H1 (cell line): ENCODE results near the gene MAP1A. TPM values are rescaled to one million over a fixed set of nuclear protein-coding genes. Genes with fewer than 3 reads are reported as not detected.

Experiments used
- CTCF ChIA-PET: fragments of 300-600 bp; sonication (Branson Sonifier 250); formaldehyde crosslinking; loops from one replicate; lab custom pipeline; 2021; ENCODE audit not compliant: partially characterized antibody; lab: Charles Lee
- POLR2A ChIA-PET: fragments of 300-600 bp; sonication (Branson Sonifier 250); formaldehyde crosslinking; loops from one replicate; lab custom pipeline; 2021; ENCODE audit warnings: inconsistent platforms; ENCODE audit not compliant: partially characterized antibody; lab: Charles Lee
- DNase-seq, 2 experiments: peaks; one replicate each; pipeline versions ENCODE4 v3.0.0 to v3.0.0-alpha.2; 2010 to 2022; ENCODE audit warnings: low spot score in 2 of 2, low read depth in 1 of 2, mixed read lengths in 1 of 2
- FAIRE-seq: peaks from 2 replicates; lab custom pipeline; 2011; peaks lifted over from hg19 to GRCh38; lab: Jason Lieb, UNC
- H2AFZ ChIP-seq: 2 replicates; pipeline ENCODE4 v1.8.1; 2012; ENCODE audit warnings: low read length, inconsistent platforms
- H2AK5ac ChIP-seq: 2 replicates; pipeline ENCODE4 v1.6.1; 2013; ENCODE audit warnings: low read depth, low read length
- H2BK120ac ChIP-seq: replicated peaks from 2 replicates; pipeline ENCODE3; 2013; ENCODE audit warnings: low read depth, low read length, inconsistent platforms
- H2BK12ac ChIP-seq: 2 replicates; pipeline ENCODE4 v1.6.1; 2013; ENCODE audit warnings: low read depth, low read length
- H2BK15ac ChIP-seq: 2 replicates; pipeline ENCODE4 v1.6.1; 2013; ENCODE audit warnings: low read length
- H2BK20ac ChIP-seq: 2 replicates; pipeline ENCODE4 v1.6.1; 2013; ENCODE audit warnings: low read length
- H2BK5ac ChIP-seq: 2 replicates; pipeline ENCODE4 v1.6.1; 2013; ENCODE audit warnings: low read depth, low read length
- H3K14ac ChIP-seq: 2 replicates; pipeline ENCODE4 v1.6.1; 2013; ENCODE audit warnings: inconsistent platforms; ENCODE audit not compliant: insufficient read length
- H3K18ac ChIP-seq: 2 replicates; pipeline ENCODE4 v1.6.1; 2013; ENCODE audit warnings: low read length; ENCODE audit errors: extremely low read depth
- H3K23ac ChIP-seq: 2 replicates; pipeline ENCODE4 v1.6.1; 2013; ENCODE audit warnings: inconsistent platforms; ENCODE audit not compliant: insufficient read length
- H3K23me2 ChIP-seq: 2 replicates; pipeline ENCODE4 v1.6.1; 2013; ENCODE audit warnings: low read depth, low read length
- H3K27ac ChIP-seq: 2 replicates; pipeline ENCODE4 v1.6.1; 2011; ENCODE audit warnings: low read depth, low read length, inconsistent platforms
- H3K27me3 ChIP-seq, 4 experiments: replicated peaks in 1 of 4; 1 replicate in 1 of 4; 2 replicates in 3 of 4; pipeline versions ENCODE4 v1.6.1 to v1.8.1; 2011 to 2013; ENCODE audit warnings: low read length in 3 of 4, mild to moderate bottlenecking in 3 of 4, inconsistent platforms in 2 of 4, mixed read lengths in 2 of 4, moderate library complexity in 1 of 4; ENCODE audit not compliant: control insufficient read depth in 3 of 4, insufficient read depth in 3 of 4; ENCODE audit errors: extremely low read depth in 1 of 4
- H3K36me3 ChIP-seq, 4 experiments: 2 replicates each; pipeline versions ENCODE4 v1.6.1 to v1.8.1; 2011 to 2013; ENCODE audit warnings: mild to moderate bottlenecking in 4 of 4, low read length in 3 of 4, moderate library complexity in 2 of 4, control low read depth in 1 of 4, inconsistent platforms in 1 of 4; ENCODE audit not compliant: insufficient read depth in 4 of 4, control insufficient read depth in 2 of 4
- H3K4ac ChIP-seq: replicated peaks from 2 replicates; pipeline ENCODE3; 2013; ENCODE audit warnings: low read length, low read depth, mixed read lengths, inconsistent platforms; ENCODE audit not compliant: insufficient read length
- H3K4me1 ChIP-seq, 4 experiments: replicated peaks in 1 of 4; 1 replicate in 1 of 4; 2 replicates in 3 of 4; pipeline versions ENCODE4 v1.6.1 to v1.8.1; 2011 to 2013; ENCODE audit warnings: low read length in 3 of 4, inconsistent platforms in 2 of 4, mixed read lengths in 1 of 4; ENCODE audit not compliant: insufficient read depth in 4 of 4, control insufficient read depth in 3 of 4
- H3K4me2 ChIP-seq, 2 experiments: 2 replicates each; pipeline versions ENCODE4 v1.6.1 to v1.8.1; 2011 to 2013; ENCODE audit warnings: low read depth in 2 of 2, low read length in 2 of 2, control low read depth in 1 of 2, inconsistent platforms in 1 of 2, mild to moderate bottlenecking in 1 of 2; ENCODE audit not compliant: insufficient read depth in 1 of 2
- H3K4me3 ChIP-seq, 4 experiments: fragments of 200-600, 300-600 bp in 1 of 4; sonication (generic), shearing (Covaris generic), sonication (Bioruptor Twin) in 1 of 4; 2 replicates each; pipeline versions ENCODE4 v1.5.1 to v1.8.1; 2011 to 2016; ENCODE audit warnings: low read length in 4 of 4, low read depth in 3 of 4, control low read depth in 2 of 4, inconsistent platforms in 2 of 4, mild to moderate bottlenecking in 2 of 4, mixed read lengths in 1 of 4, moderate library complexity in 1 of 4; ENCODE audit not compliant: insufficient read depth in 2 of 4; ENCODE audit errors: extremely low read depth in 1 of 4
- H3K56ac ChIP-seq: replicated peaks from 2 replicates; pipeline ENCODE3; 2013; ENCODE audit warnings: low read depth, mild to moderate bottlenecking, mixed read lengths, low read length, inconsistent platforms; ENCODE audit not compliant: insufficient read length
- H3K79me1 ChIP-seq: 2 replicates; pipeline ENCODE4 v1.6.1; 2013; ENCODE audit warnings: low read depth, low read length, control low read depth
- H3K79me2 ChIP-seq, 2 experiments: 2 replicates each; pipeline versions ENCODE4 v1.6.1 to v1.8.1; 2012 to 2013; ENCODE audit warnings: low read length in 2 of 2, mild to moderate bottlenecking in 2 of 2, inconsistent platforms in 1 of 2; ENCODE audit not compliant: insufficient read depth in 2 of 2, control insufficient read depth in 1 of 2
- H3K9ac ChIP-seq, 4 experiments: replicated peaks in 1 of 4; 1 replicate in 1 of 4; 2 replicates in 3 of 4; pipeline versions ENCODE4 v1.6.1 to v1.8.1; 2011 to 2013; ENCODE audit warnings: low read depth in 3 of 4, low read length in 3 of 4, control low read depth in 2 of 4, mild to moderate bottlenecking in 2 of 4, moderate library complexity in 2 of 4, inconsistent platforms in 1 of 4; ENCODE audit errors: extremely low read depth in 1 of 4
- H3K9me3 ChIP-seq, 2 experiments: 2 replicates each; pipeline versions ENCODE4 v1.6.1 to v1.8.1; 2012 to 2013; ENCODE audit warnings: mild to moderate bottlenecking in 2 of 2, moderate library complexity in 2 of 2, control low read depth in 1 of 2, inconsistent platforms in 1 of 2, low read depth in 1 of 2, low read length in 1 of 2, mixed read lengths in 1 of 2; ENCODE audit not compliant: insufficient read depth in 2 of 2
- H4K20me1 ChIP-seq, 2 experiments: replicated peaks in 1 of 2; 2 replicates each; pipeline versions ENCODE3 to v1.8.1; 2011 to 2013; ENCODE audit warnings: inconsistent platforms in 2 of 2, low read length in 2 of 2, mild to moderate bottlenecking in 1 of 2; ENCODE audit not compliant: insufficient read depth in 2 of 2, control insufficient read depth in 1 of 2
- H4K5ac ChIP-seq: 2 replicates; pipeline ENCODE4 v1.6.1; 2013; ENCODE audit warnings: low read length, low read depth, mixed read lengths, inconsistent platforms; ENCODE audit not compliant: insufficient read length
- H4K8ac ChIP-seq: 2 replicates; pipeline ENCODE4 v1.8.0; 2013; ENCODE audit warnings: mild to moderate bottlenecking, moderate library complexity, low read length, inconsistent platforms; ENCODE audit not compliant: insufficient read depth; ENCODE audit errors: extremely low read depth
- H4K91ac ChIP-seq: replicated peaks from 2 replicates; pipeline ENCODE3; 2013; ENCODE audit warnings: low read length, mixed read lengths, inconsistent platforms; ENCODE audit not compliant: insufficient read length
- BCL11A ChIP-seq, 2 experiments: IDR thresholded peaks; one replicate each; pipeline ENCODE4 v1.6.1; 2011; ENCODE audit warnings: low read depth in 2 of 2, low read length in 2 of 2, mild to moderate bottlenecking in 2 of 2
- CHD2 ChIP-seq: IDR thresholded peaks from 2 replicates; pipeline ENCODE4 v1.6.1; 2012; ENCODE audit warnings: low read length, improper control_type of control experiment
- FOSL1 ChIP-seq: IDR thresholded peaks from 2 replicates; pipeline ENCODE4 v1.6.1; 2011; ENCODE audit warnings: mild to moderate bottlenecking, low read depth, low read length, moderate library complexity; ENCODE audit not compliant: insufficient read depth
- KDM4A ChIP-seq: IDR thresholded peaks from one replicate; pipeline ENCODE4 v1.7.1; 2012; ENCODE audit warnings: low read depth, mild to moderate bottlenecking, moderate library complexity, low read length, inconsistent platforms; ENCODE audit not compliant: severe bottlenecking
- KDM5A ChIP-seq: fragments of 200-600 bp; IDR thresholded peaks from 2 replicates; pipeline ENCODE4 v1.7.1; 2012; ENCODE audit warnings: mild to moderate bottlenecking, low read length, inconsistent platforms, mixed read lengths
- NANOG ChIP-seq: IDR thresholded peaks from 2 replicates; pipeline ENCODE4 v1.6.1; 2011; ENCODE audit warnings: low read length, low read depth, mild to moderate bottlenecking, inconsistent platforms; ENCODE audit not compliant: insufficient read depth, poor library complexity, severe bottlenecking
- POLR2A ChIP-seq, 2 experiments: IDR thresholded peaks; 1 replicate in 1 of 2; 2 replicates in 1 of 2; pipeline ENCODE4 v1.6.1; 2011; ENCODE audit warnings: low read depth in 2 of 2, low read length in 2 of 2, mild to moderate bottlenecking in 2 of 2; ENCODE audit errors: control extremely low read depth in 1 of 2
- SP2 ChIP-seq: IDR thresholded peaks from 2 replicates; pipeline ENCODE4 v1.6.1; 2012; ENCODE audit warnings: mild to moderate bottlenecking, low read length, inconsistent platforms
- TAF7 ChIP-seq: optimal IDR thresholded peaks from 2 replicates; pipeline ENCODE3; 2011; ENCODE audit warnings: low read depth, mild to moderate bottlenecking, inconsistent platforms, low read length, moderate library complexity, borderline replicate concordance
- ZNF274 ChIP-seq: IDR thresholded peaks from 2 replicates; pipeline ENCODE4 v1.7.0; 2012; ENCODE audit warnings: low read length, borderline replicate concordance; ENCODE audit errors: extremely low read depth
- WGBS, 2 experiments: shearing (Covaris generic) in 1 of 2; methylation state at CpG; one replicate each; pipeline versions ENCODE4 v1.1.6 to v1.1.7; 2013 to 2015; ENCODE audit warnings: low lambda C conversion rate in 2 of 2, mixed read lengths in 2 of 2, inconsistent platforms in 1 of 2, low coverage in 1 of 2, missing lambda C conversion rate in 1 of 2; ENCODE audit not compliant: insufficient replicate concordance in 2 of 2, insufficient coverage in 1 of 2, insufficient read length in 1 of 2; ENCODE audit errors: extremely low coverage in 1 of 2, missing lambda C conversion rate in 1 of 2; 5-methylcytosine and 5-hydroxymethylcytosine counted together
- polyA plus RNA-seq, 7 experiments: library from polyadenylated mRNA; depleted of rRNA in 3 of 7; stranded (reverse) in 5 of 7; unstranded in 2 of 7; fragments of >200 nt in 5 of 7; fragments of 200-250 nt in 2 of 7; gene quantifications; 1 replicate in 5 of 7; 2 replicates in 1 of 7; 4 replicates in 1 of 7; pipeline versions ENCODE4 v1.2.1 to v1.2.3, GENCODE V29; 2011 to 2013; ENCODE audit warnings: missing spikeins in 2 of 7, mixed read lengths in 2 of 7
- total RNA-seq: library from RNA; stranded (reverse); fragmentation: NEBNext Ultra II Directional; extraction: Animal tissue kit (Norgen Biotek cat#: 25700); gene quantifications from 2 replicates; pipeline ENCODE4 v1.2.1, GENCODE V29; 2021
- TF ChIP-seq, protein P1 (sequence below): IDR thresholded peaks from 2 replicates; pipeline ENCODE4 v1.6.1; 2012; ENCODE audit warnings: low read length, inconsistent platforms

Gene MAP1A
- total and polyA plus RNA-seq, 2 of the 8 experiments (the other 6 are each of a cell fraction or from before 2014, with no cell fraction given), result 0.80 to 2.4 TPM

DNA sequence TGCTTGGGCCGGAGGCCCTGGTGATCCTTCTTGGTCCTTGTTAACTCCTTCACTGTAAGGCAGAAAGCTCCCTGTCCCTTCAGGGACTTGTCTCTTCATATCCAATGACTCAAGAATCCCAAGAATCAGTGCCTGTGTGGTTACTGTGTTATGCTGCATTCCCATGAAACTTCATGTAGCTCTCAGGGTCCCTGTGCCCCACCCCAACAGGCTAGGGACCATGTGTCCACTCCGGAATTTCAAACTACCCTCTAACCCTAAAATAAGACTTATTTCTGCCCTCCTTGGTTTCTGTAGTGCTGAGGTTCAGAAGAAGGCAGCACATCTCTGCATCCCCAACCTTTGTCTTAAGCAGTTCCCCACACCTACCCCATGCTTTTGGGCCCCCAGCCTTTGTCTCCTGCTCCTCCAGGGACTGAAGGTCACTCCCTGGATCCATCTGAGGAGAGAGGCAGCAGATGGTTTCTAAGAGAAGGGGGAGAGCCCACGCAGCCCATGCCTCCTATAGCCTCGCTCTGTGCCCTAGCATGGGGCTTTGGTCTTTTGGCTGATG is 531 bp upstream of the MAP1A start:
- H2AK5ac ChIP-seq, result no peak overlapping the region
- no peaks in the 10 kb centered on the region for H3K79me2 ChIP-seq
- H2BK12ac ChIP-seq, result peak overlapping the region; percentile 70; the same call in 1 of the 2 replicates
- no peak overlapping the region for H4K91ac ChIP-seq
- no peaks in the 10 kb centered on the region for H4K20me1 ChIP-seq
- no peak overlapping the region for H2BK5ac ChIP-seq
- ChIA-PET POLR2A (interaction anchor here (1.0 to 3.0 kb wide), 3 partner anchors 12 to 25 kb away, joined by 3 to 8 read pairs (median 6); partner anchors contain the start of gene TP53BP1), CTCF (interaction anchor here (0.6 to 9.4 kb wide), 8 partner anchors 9 to 145 kb away, joined by 3 to 121 read pairs (median 8); partner anchors contain the start of gene TP53BP1)
- no peak for DNase-seq
- H3K4me1 ChIP-seq, result peaks cover 11 to 23% (median 13%) of the 10 kb centered on the region in 4 experiments; a peak in 6 of 7 replicates
- no peak overlapping the region for H3K27ac ChIP-seq
- 50% methylated on average over 4 of the region's 4 CpGs; no CpG with 5 or more reads in 1 of the 2 experiments for WGBS, 2 experiments
- H2BK120ac ChIP-seq, result peak overlapping the region; percentile 12
- H3K23ac ChIP-seq, result no peak overlapping the region
- H3K9me3 ChIP-seq, result no peaks in the 10 kb centered on the region
- peak overlapping the region; percentile 24 for H3K18ac ChIP-seq
- H3K36me3 ChIP-seq, result no peaks in the 10 kb centered on the region
- no peak overlapping the region for H3K9ac ChIP-seq
- no peaks in the 10 kb centered on the region for H3K79me1 ChIP-seq
- H3K4ac ChIP-seq, result no peak overlapping the region
- no peak overlapping the region for H3K14ac ChIP-seq
- H2AFZ ChIP-seq, result peak overlapping the region; percentile 56
- H4K8ac ChIP-seq, result no peak overlapping the region
- no peak overlapping the region for H2BK20ac ChIP-seq
- peak overlapping the region; percentile 83; the same call in 1 of the 2 replicates for H2BK15ac ChIP-seq
- peak overlapping the region; percentile 78 to 92 for H3K4me2 ChIP-seq
- peak overlapping the region in 3 of 4 experiments; percentile 13 to 72 (median 41); a peak in 5 of 8 replicates for H3K4me3 ChIP-seq
- H4K5ac ChIP-seq, result no peak overlapping the region
- no peak for FAIRE-seq
- no peak overlapping the region for H3K56ac ChIP-seq
- peaks cover 2 to 43% (median 30%) of the 10 kb centered on the region in 4 experiments for H3K27me3 ChIP-seq
- H3K23me2 ChIP-seq, result peaks cover 15% of the 10 kb centered on the region; the same call in 1 of the 2 replicates
- TF ChIP-seq SP2 (no peak), BCL11A (IDR thresholded peaks at IDR 0.05; ENCODE audit: low read depth in 2 of 2, low read length in 2 of 2) (no peak), CHD2 (no peak), TAF7 (no peak), NANOG (no peak), POLR2A (IDR thresholded peaks at IDR 0.05; ENCODE audit: control extremely low read depth in 1 of 2, low read depth in 2 of 2, low read length in 2 of 2) (no peak), KDM4A (no peak), ZNF274 (no peak), KDM5A (no peak), FOSL1 (no peak)
- TF ChIP-seq, protein P1, sequence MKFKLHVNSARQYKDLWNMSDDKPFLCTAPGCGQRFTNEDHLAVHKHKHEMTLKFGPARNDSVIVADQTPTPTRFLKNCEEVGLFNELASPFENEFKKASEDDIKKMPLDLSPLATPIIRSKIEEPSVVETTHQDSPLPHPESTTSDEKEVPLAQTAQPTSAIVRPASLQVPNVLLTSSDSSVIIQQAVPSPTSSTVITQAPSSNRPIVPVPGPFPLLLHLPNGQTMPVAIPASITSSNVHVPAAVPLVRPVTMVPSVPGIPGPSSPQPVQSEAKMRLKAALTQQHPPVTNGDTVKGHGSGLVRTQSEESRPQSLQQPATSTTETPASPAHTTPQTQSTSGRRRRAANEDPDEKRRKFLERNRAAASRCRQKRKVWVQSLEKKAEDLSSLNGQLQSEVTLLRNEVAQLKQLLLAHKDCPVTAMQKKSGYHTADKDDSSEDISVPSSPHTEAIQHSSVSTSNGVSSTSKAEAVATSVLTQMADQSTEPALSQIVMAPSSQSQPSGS, result no peak
